HL-60/S4 treated with retinoic acid at 250 ng/mL for 4 days and 3 days (cell line): ENCODE measurements around the gene EXOC1.
"Not testable (repeated sequence)": the region's sequence is repeated elsewhere in the genome, so short reads cannot be mapped to it uniquely, and the experiment has no call there.

Source experiments
- in situ Hi-C: fragments of 300-500 bp; cut with MboI; formaldehyde crosslinking; loops from 2 replicates; pipeline ENCODE4 v1.7.0; 2022; ENCODE audit warnings: low sequenced_read_pairs

The EXOC1 gene

GRCh38 chr4:55853484-55854046 lies at the start of gene EXOC1:
TSS of gene EXOC1 (plus strand) at chr4:55853648. CDS start at chr4:55858324, 4,676 bp downstream.
- in situ Hi-C loops = loop anchor here (25.0 kb wide), 1 partner anchor 441 kb away; no protein-coding TSS in a partner anchor

- in situ Hi-C loops = no loop called here
Observed at GRCh38 chr4:55807556-55807955, 45.9 kb upstream of the EXOC1 start.

GRCh38 chr4:55808186-55808585 lies 45.3 kb upstream of the EXOC1 start:
- in situ Hi-C loops = no loop called here

- in situ Hi-C loops = no loop called here
Observed at GRCh38 chr4:55808632-55809031, 44.8 kb upstream of the EXOC1 start.

- in situ Hi-C loops = no loop called here
Observed at GRCh38 chr4:55817691-55818090, 35.8 kb upstream of the EXOC1 start.

GRCh38 chr4:55819634-55820033 lies 33.8 kb upstream of the EXOC1 start, which contains the start of gene EXOC1L:
TSS of gene EXOC1L (plus strand) at chr4:55819790. CDS start at chr4:55820027, 237 bp downstream.
- in situ Hi-C loops = no loop called here

- in situ Hi-C loops = no loop called here
Observed at GRCh38 chr4:55820279-55820678, 33.2 kb upstream of the EXOC1 start.

- in situ Hi-C loops = no loop called here
Observed at GRCh38 chr4:55822329-55822728, 31.1 kb upstream of the EXOC1 start.

GRCh38 chr4:55824865-55825264 lies 28.6 kb upstream of the EXOC1 start:
- in situ Hi-C loops = no loop called here

- in situ Hi-C loops = no loop called here
Observed at GRCh38 chr4:55826986-55827385, 26.5 kb upstream of the EXOC1 start.

- in situ Hi-C loops = no loop called here
Observed at GRCh38 chr4:55827582-55827981, 25.9 kb upstream of the EXOC1 start.

- in situ Hi-C loops = no loop called here
Observed at GRCh38 chr4:55830048-55830447, 23.4 kb upstream of the EXOC1 start.

GRCh38 chr4:55830716-55831115 lies 22.7 kb upstream of the EXOC1 start:
- in situ Hi-C loops = no loop called here

GRCh38 chr4:55834086-55834795 lies 19.2 kb upstream of the EXOC1 start:
- in situ Hi-C loops = no loop called here

- in situ Hi-C loops = no loop called here
Observed at GRCh38 chr4:55837903-55838302, 15.5 kb upstream of the EXOC1 start.

- in situ Hi-C loops = no loop called here
Observed at GRCh38 chr4:55838356-55838755, 15.1 kb upstream of the EXOC1 start.

GRCh38 chr4:55838952-55839351 lies 14.5 kb upstream of the EXOC1 start:
- in situ Hi-C loops = no loop called here

GRCh38 chr4:55840956-55841355 lies 12.5 kb upstream of the EXOC1 start:
- in situ Hi-C loops = no loop called here

- in situ Hi-C loops = not testable (repeated sequence)
Observed at GRCh38 chr4:55841373-55842239, 11.8 kb upstream of the EXOC1 start.

GRCh38 chr4:55842312-55842711 lies 11.1 kb upstream of the EXOC1 start:
- in situ Hi-C loops = not testable (repeated sequence)

- in situ Hi-C loops = loop anchor here (25.0 kb wide), 1 partner anchor 437 kb away; no protein-coding TSS in a partner anchor
Observed at GRCh38 chr4:55849724-55850123, 3.7 kb upstream of the EXOC1 start.
